GM12892 (cell line): Measurements from ENCODE around the gene ANKRD23.

ENCODE experiments used
- POLR2A ChIP-seq: IDR thresholded peaks from 2 replicates; pipeline ENCODE4 v1.6.1; 2011; ENCODE audit warnings: low read depth, low read length, control low read depth
- TAF1 ChIP-seq: IDR thresholded peaks from 2 replicates; pipeline ENCODE4 v1.6.1; 2011; ENCODE audit warnings: low read depth, mild to moderate bottlenecking, control low read depth, low read length, borderline replicate concordance

GRCh38 chr2:96817882-96818281, 25.9 kb downstream of the ANKRD23 start:
- no peak for TF ChIP-seq TAF1
- TF ChIP-seq POLR2A, result no peak
